Measurements from ENCODE around the gene ARMC7. TPM values are rescaled to one million over a fixed set of nuclear protein-coding genes. Genes with fewer than 3 reads are reported as not detected.

Gene ARMC7
- polyA plus RNA-seq, 1 experiment, result 6.9 TPM

DNA sequence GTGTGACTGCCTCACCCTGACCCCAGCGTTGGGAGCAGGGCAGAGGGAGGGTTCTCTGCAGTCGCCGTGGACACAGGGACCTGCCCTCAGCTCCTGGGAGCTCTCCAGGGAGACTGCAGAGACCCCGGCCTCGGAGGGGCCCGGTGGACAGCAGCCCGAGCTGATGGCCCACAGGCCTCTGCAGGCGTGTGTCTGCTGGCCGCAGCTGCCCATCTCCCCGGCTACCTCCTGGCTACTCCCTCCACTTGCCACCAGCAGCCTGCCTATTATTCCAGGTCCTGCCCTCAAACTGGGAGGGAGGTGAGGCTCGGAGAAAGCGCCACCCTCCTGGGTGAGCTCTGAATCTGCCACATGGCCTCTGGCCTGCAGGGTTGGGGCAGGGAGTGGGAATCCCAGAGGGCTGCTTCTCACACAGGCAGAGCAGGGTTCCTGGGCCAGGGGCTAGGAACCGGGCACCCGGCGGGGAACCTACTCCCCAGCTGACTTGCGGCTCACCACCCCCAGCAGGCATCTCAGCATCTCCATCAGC, 14.8 kb upstream of the ARMC7 start:
- CTCF ChIA-PET, result interaction anchor here (0.9 to 4.5 kb wide), 5 partner anchors 11 to 134 kb away, joined by 4 to 24 read pairs (median 5); partner anchors contain the start of gene NT5C
- Histone ChIP-seq H3K27me3 (ENCODE audit: control insufficient read depth, insufficient read depth, low read length) (no peaks in the 10 kb centered on the region), H3K4me3 (ENCODE audit: low read depth, low read length) (no peak overlapping the region), H3K36me3 (ENCODE audit: control insufficient read depth, insufficient read depth, low read length) (peaks cover 10% of the 10 kb centered on the region)
- TF ChIP-seq, protein P1, sequence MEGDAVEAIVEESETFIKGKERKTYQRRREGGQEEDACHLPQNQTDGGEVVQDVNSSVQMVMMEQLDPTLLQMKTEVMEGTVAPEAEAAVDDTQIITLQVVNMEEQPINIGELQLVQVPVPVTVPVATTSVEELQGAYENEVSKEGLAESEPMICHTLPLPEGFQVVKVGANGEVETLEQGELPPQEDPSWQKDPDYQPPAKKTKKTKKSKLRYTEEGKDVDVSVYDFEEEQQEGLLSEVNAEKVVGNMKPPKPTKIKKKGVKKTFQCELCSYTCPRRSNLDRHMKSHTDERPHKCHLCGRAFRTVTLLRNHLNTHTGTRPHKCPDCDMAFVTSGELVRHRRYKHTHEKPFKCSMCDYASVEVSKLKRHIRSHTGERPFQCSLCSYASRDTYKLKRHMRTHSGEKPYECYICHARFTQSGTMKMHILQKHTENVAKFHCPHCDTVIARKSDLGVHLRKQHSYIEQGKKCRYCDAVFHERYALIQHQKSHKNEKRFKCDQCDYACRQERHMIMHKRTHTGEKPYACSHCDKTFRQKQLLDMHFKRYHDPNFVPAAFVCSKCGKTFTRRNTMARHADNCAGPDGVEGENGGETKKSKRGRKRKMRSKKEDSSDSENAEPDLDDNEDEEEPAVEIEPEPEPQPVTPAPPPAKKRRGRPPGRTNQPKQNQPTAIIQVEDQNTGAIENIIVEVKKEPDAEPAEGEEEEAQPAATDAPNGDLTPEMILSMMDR (IDR thresholded peaks at IDR 0.05; ENCODE audit: insufficient read depth, low read depth, low read length), result no peak
- no peak for DNase-seq (ENCODE audit: low read depth)
- POLR2A ChIA-PET, result no interaction called here

DNA sequence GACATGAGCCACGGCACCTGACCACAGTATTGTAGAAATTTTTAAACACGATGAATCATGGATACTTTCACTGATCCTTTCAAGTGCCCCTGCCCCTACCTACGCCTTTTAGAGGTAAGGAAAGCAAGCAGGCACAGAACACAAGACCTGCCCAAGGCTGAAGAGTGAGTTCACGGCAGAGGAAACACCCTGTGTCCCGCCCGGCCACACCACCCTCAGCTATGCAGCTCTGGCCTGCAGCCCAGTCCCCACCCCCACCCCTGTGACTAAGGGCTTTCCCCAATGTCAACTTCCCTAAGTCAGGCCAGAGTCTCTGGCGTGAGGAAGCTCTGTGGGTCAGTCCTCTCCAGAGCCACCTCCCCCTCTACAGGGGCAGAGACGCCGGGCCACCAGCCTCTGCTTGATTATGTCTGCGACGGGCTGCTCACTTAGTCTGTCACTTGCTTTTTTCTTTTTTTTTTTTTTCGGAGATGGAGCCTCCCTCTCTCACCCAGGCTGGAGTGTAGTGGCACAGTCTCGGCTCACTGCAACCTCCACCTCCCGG, 13.6 kb upstream of the ARMC7 start:
- TF ChIP-seq, protein P1 (IDR thresholded peaks at IDR 0.05; ENCODE audit: insufficient read depth, low read depth, low read length), result no peak
- ChIA-PET POLR2A (interaction anchor here (0.6 kb wide), 1 partner anchor 8 kb away, joined by 5 read pairs; the partner anchor contains the start of gene SLC16A5), CTCF (interaction anchor here (1.2 to 4.5 kb wide), 4 partner anchors 10 to 36 kb away, joined by 3 to 24 read pairs (median 8); partner anchors contain the start of gene NT5C)
- Histone ChIP-seq H3K36me3 (ENCODE audit: control insufficient read depth, insufficient read depth, low read length) (peaks cover 16% of the 10 kb centered on the region), H3K27me3 (ENCODE audit: control insufficient read depth, insufficient read depth, low read length) (no peaks in the 10 kb centered on the region), H3K4me3 (ENCODE audit: low read depth, low read length) (no peak overlapping the region)
- DNase-seq (ENCODE audit: low read depth), result no peak

DNA sequence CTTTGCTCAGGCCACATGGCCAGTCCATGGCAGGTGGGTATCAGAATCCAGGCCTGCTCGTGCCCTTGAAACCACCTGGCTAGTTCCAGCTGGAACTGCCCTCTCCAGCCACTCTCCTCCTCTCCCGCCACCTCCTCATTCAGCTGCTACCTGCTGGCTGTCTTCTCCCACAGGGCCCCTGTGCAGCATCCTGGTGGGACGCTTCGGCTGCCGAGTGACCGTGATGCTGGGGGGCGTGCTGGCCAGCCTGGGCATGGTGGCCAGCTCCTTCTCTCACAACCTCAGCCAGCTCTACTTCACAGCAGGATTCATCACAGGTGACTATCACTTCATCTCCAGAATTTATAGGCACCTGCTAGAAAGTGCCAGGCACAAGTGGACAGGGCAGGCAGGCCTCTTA, 11.9 kb upstream of the ARMC7 start:
- CTCF ChIA-PET, result interaction anchor here (1.0 to 2.2 kb wide), 2 partner anchors 8 to 10 kb away, joined by 4 to 11 read pairs; partner anchors contain the start of gene SLC16A5
- Histone ChIP-seq H3K27me3 (ENCODE audit: control insufficient read depth, insufficient read depth, low read length) (no peaks in the 10 kb centered on the region), H3K36me3 (ENCODE audit: control insufficient read depth, insufficient read depth, low read length) (peaks cover 17% of the 10 kb centered on the region), H3K4me3 (ENCODE audit: low read depth, low read length) (no peak overlapping the region)
- DNase-seq (ENCODE audit: low read depth), result no peak
- POLR2A ChIA-PET, result no interaction called here
- TF ChIP-seq, protein P1 (IDR thresholded peaks at IDR 0.05; ENCODE audit: insufficient read depth, low read depth, low read length), result no peak

DNA sequence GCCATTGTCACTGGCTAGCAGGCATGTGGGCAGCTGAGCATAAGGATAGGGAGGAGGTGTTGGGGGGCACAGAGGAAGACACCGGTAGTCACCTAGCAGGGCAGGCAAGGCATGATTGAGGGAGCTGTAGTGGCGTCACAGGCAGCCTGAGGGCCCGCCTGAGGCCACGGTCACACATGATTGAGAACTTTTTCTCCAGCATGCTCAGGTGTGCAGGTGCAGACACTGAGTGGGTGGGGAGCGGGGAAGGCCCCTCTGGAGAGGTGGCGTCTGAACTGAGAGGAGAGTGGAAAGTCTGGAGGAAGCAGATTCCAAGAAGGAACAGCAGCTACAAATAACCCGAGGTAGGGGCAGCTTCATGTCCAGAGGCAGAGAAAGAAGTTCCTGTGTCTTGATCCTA, 10.9 kb upstream of the ARMC7 start:
- POLR2A ChIA-PET, result no interaction called here
- Histone ChIP-seq H3K4me3 (ENCODE audit: low read depth, low read length) (no peak overlapping the region), H3K36me3 (ENCODE audit: control insufficient read depth, insufficient read depth, low read length) (peaks cover 19% of the 10 kb centered on the region), H3K27me3 (ENCODE audit: control insufficient read depth, insufficient read depth, low read length) (no peaks in the 10 kb centered on the region)
- CTCF ChIA-PET, result interaction anchor here (0.6 kb wide), 1 partner anchor 132 kb away, joined by 3 read pairs; no protein-coding TSS in a partner anchor
- TF ChIP-seq, protein P1 (IDR thresholded peaks at IDR 0.05; ENCODE audit: insufficient read depth, low read depth, low read length), result no peak
- DNase-seq (ENCODE audit: low read depth), result no peak

DNA sequence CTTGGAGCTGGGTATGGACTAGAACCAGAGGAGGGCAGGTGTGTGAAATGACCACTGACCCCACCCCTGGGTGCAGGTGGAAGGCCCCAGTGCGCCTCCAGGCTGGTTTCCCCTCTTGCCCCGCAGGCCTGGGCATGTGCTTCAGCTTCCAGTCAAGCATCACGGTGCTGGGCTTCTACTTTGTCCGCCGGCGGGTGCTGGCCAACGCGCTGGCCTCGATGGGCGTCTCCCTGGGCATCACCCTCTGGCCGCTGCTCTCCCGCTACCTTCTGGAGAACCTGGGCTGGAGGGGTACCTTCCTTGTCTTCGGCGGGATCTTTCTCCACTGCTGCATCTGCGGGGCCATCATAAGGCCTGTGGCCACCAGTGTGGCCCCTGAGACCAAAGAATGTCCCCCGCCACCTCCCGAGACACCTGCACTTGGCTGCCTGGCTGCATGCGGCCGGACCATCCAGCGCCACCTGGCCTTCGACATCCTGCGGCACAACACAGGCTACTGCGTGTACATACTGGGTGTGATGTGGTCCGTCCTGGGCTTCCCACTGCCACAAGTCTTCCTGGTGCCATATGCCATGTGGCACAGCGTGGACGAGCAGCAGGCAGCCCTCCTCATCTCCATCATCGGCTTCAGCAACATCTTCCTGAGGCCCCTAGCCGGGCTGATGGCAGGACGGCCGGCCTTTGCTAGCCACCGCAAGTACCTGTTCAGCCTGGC, 9.7 kb upstream of the ARMC7 start:
- ChIA-PET CTCF (interaction anchor here (0.6 kb wide), 1 partner anchor 14 kb away, joined by 4 read pairs; no protein-coding TSS in a partner anchor), POLR2A (no interaction called here)
- no peak overlapping the region for H3K4me3 ChIP-seq (ENCODE audit: low read depth, low read length)
- peaks cover 22% of the 10 kb centered on the region for H3K36me3 ChIP-seq (ENCODE audit: control insufficient read depth, insufficient read depth, low read length)
- no peaks in the 10 kb centered on the region for H3K27me3 ChIP-seq (ENCODE audit: control insufficient read depth, insufficient read depth, low read length)
- no peak for DNase-seq (ENCODE audit: low read depth)
- TF ChIP-seq, protein P1 (IDR thresholded peaks at IDR 0.05; ENCODE audit: insufficient read depth, low read depth, low read length), result no peak
